ENCODE measurements around the gene SPINK1. TPM values are rescaled to one million over a fixed set of nuclear protein-coding genes. Genes with fewer than 3 reads are reported as not detected.

The SPINK1 gene
- polyA plus RNA-seq, 1 donor (not counting 4 experiments of a cell fraction or from before 2014, with no cell fraction given), result 0.17 TPM

- no peaks in the 10 kb centered on the region for H3K4me1 ChIP-seq (ENCODE audit: control insufficient read depth, extremely low read depth, insufficient read depth, low read length)
- no peaks in the 10 kb centered on the region for H3K79me2 ChIP-seq (ENCODE audit: control insufficient read depth, insufficient read depth, low read length)
- FAIRE-seq (no peak), DNase-seq (ENCODE audit: low read depth, low spot score) (no peak)
- no peaks in the 10 kb centered on the region for H3K9me1 ChIP-seq (ENCODE audit: control insufficient read depth, extremely low read depth, insufficient read depth, low read length)
- no peaks in the 10 kb centered on the region for H3K9me3 ChIP-seq (ENCODE audit: control insufficient read depth, low read depth, low read length)
- H3K9ac ChIP-seq (ENCODE audit: control insufficient read depth, extremely low read depth, insufficient read depth, low read length), result no peak overlapping the region
- no peaks in the 10 kb centered on the region for H3K27me3 ChIP-seq (ENCODE audit: control insufficient read depth, extremely low read depth, insufficient read depth, low read length)
- no peak overlapping the region for H2AFZ ChIP-seq (ENCODE audit: control insufficient read depth, low read length)
- no peak overlapping the region for H3K4me3 ChIP-seq (ENCODE audit: control insufficient read depth in 2 of 3, extremely low read depth in 1 of 3, insufficient read depth in 2 of 3, low read depth in 1 of 3, low read length in 3 of 3)
- no peaks in the 10 kb centered on the region for H4K20me1 ChIP-seq (ENCODE audit: control insufficient read depth, extremely low read depth, insufficient read depth, low read length)
- H3K27ac ChIP-seq (ENCODE audit: control insufficient read depth, insufficient read depth, low read length), result no peak overlapping the region
- no peaks in the 10 kb centered on the region for H3K36me3 ChIP-seq (ENCODE audit: control insufficient read depth in 2 of 2, extremely low read depth in 1 of 2, insufficient read depth in 2 of 2, low read length in 2 of 2)
- H3K4me2 ChIP-seq (ENCODE audit: control insufficient read depth, extremely low read depth, insufficient read depth, low read depth, low read length), result no peak overlapping the region
- no peak for TF ChIP-seq CTCF (optimal IDR thresholded peaks at IDR 0.05 in 1 of 3, IDR thresholded peaks at IDR 0.05 in 1 of 3, conservative IDR thresholded peaks at IDR 0.05 in 1 of 3; ENCODE audit: extremely low read depth in 1 of 3, insufficient read depth in 2 of 3, low read length in 3 of 3)
- TF ChIP-seq EZH2 (IDR thresholded peaks at IDR 0.05; ENCODE audit: low read length), result no peak
- dilution Hi-C loops (cut with MboI; ENCODE audit: extremely low pct_ligation_motif_present, low sequenced_read_pairs), result no loop called here
Measured at GRCh38 chr5:147801461-147801860, 30.0 kb downstream of the SPINK1 start.

GRCh38 chr5:147800491-147800890 is 31.0 kb downstream of the SPINK1 start:
- Histone ChIP-seq H3K27ac (ENCODE audit: control insufficient read depth, insufficient read depth, low read length) (no peak overlapping the region), H4K20me1 (ENCODE audit: control insufficient read depth, extremely low read depth, insufficient read depth, low read length) (no peaks in the 10 kb centered on the region), H3K9ac (ENCODE audit: control insufficient read depth, extremely low read depth, insufficient read depth, low read length) (no peak overlapping the region), H3K36me3 (ENCODE audit: control insufficient read depth in 2 of 2, extremely low read depth in 1 of 2, insufficient read depth in 2 of 2, low read length in 2 of 2) (no peaks in the 10 kb centered on the region), H3K27me3 (ENCODE audit: control insufficient read depth, extremely low read depth, insufficient read depth, low read length) (no peaks in the 10 kb centered on the region), H3K4me3 (ENCODE audit: control insufficient read depth in 2 of 3, extremely low read depth in 1 of 3, insufficient read depth in 2 of 3, low read depth in 1 of 3, low read length in 3 of 3) (no peak overlapping the region), H3K4me1 (ENCODE audit: control insufficient read depth, extremely low read depth, insufficient read depth, low read length) (no peaks in the 10 kb centered on the region), H3K4me2 (ENCODE audit: control insufficient read depth, extremely low read depth, insufficient read depth, low read depth, low read length) (no peak overlapping the region), H2AFZ (ENCODE audit: control insufficient read depth, low read length) (no peak overlapping the region), H3K9me3 (ENCODE audit: control insufficient read depth, low read depth, low read length) (no peaks in the 10 kb centered on the region), H3K9me1 (ENCODE audit: control insufficient read depth, extremely low read depth, insufficient read depth, low read length) (no peaks in the 10 kb centered on the region), H3K79me2 (ENCODE audit: control insufficient read depth, insufficient read depth, low read length) (no peaks in the 10 kb centered on the region)
- dilution Hi-C loops (cut with MboI; ENCODE audit: extremely low pct_ligation_motif_present, low sequenced_read_pairs), result no loop called here
- FAIRE-seq (no peak), DNase-seq (ENCODE audit: low read depth, low spot score) (no peak)
- TF ChIP-seq EZH2 (IDR thresholded peaks at IDR 0.05; ENCODE audit: low read length) (no peak), CTCF (optimal IDR thresholded peaks at IDR 0.05 in 1 of 3, IDR thresholded peaks at IDR 0.05 in 1 of 3, conservative IDR thresholded peaks at IDR 0.05 in 1 of 3; ENCODE audit: extremely low read depth in 1 of 3, insufficient read depth in 2 of 3, low read length in 3 of 3) (no peak)
